T-helper 22 cell (primary cell): ENCODE results near the gene TNFSF18.

Source experiments
- DNase-seq: peaks from one replicate; pipeline ENCODE4 v3.0.0-alpha.2; 2020; ENCODE audit warnings: low read depth

TNFSF18 gene

GRCh38 chr1:173038875-173039554 is 11.7 kb downstream of the TNFSF18 start:
- DNase-seq: no peak

- no peak for DNase-seq
Measured at GRCh38 chr1:173024543-173024942, 26.2 kb downstream of the TNFSF18 start.

- no peak for DNase-seq
Measured at GRCh38 chr1:173023343-173023742, 27.4 kb downstream of the TNFSF18 start.

GRCh38 chr1:173020138-173020750 is 30.5 kb downstream of the TNFSF18 start:
- no peak for DNase-seq

- DNase-seq: no peak
Measured at GRCh38 chr1:173017792-173018191, 32.9 kb downstream of the TNFSF18 start.

GRCh38 chr1:173016419-173016818 is 34.3 kb downstream of the TNFSF18 start:
- no peak for DNase-seq

- no peak for DNase-seq
Measured at GRCh38 chr1:173015629-173016028, 35.1 kb downstream of the TNFSF18 start.

- DNase-seq: no peak
Measured at GRCh38 chr1:173014160-173014559, 36.6 kb downstream of the TNFSF18 start.

GRCh38 chr1:173012126-173012525 is 38.6 kb downstream of the TNFSF18 start:
- no peak for DNase-seq

GRCh38 chr1:173009597-173009996 is 41.1 kb downstream of the TNFSF18 start:
- DNase-seq: no peak

GRCh38 chr1:173005196-173005864 is 45.4 kb downstream of the TNFSF18 start:
- no peak for DNase-seq

GRCh38 chr1:173002891-173003838 is 47.6 kb downstream of the TNFSF18 start:
- DNase-seq: no peak

- DNase-seq: no peak
Measured at GRCh38 chr1:172999349-172999748, 51.4 kb downstream of the TNFSF18 start.

GRCh38 chr1:172997941-172998361 is 52.8 kb downstream of the TNFSF18 start:
- no peak for DNase-seq

GRCh38 chr1:172993640-172994039 is 57.1 kb downstream of the TNFSF18 start:
- DNase-seq: no peak

- no peak for DNase-seq
Measured at GRCh38 chr1:172991674-172992400, 58.9 kb downstream of the TNFSF18 start.

GRCh38 chr1:172990598-172991215 is 60.0 kb downstream of the TNFSF18 start:
- no peak for DNase-seq
